Spleen (tissue), 11 donors: ENCODE results near the gene SYNGAP1. TPM values are rescaled to one million over a fixed set of nuclear protein-coding genes. Genes with fewer than 3 reads are reported as not detected.

Experiments used
- DNase-seq: peaks from one replicate; pipeline ENCODE4 v3.0.0-alpha.2; 2020
- H3K27ac ChIP-seq, 8 donors: fragments of 200-600 bp; sonication (generic) in 7 of 8; 1 replicate in 4 of 8; 2 replicates in 4 of 8; pipeline versions ENCODE4 v1.5.0 to v1.8.0; 2016 to 2021; ENCODE audit warnings: inconsistent platforms in 4 of 8, mild to moderate bottlenecking in 4 of 8, moderate library complexity in 1 of 8
- H3K27me3 ChIP-seq, 7 donors: fragments of 200-600 bp; sonication (generic) in 6 of 7; replicated peaks in 1 of 7; 1 replicate in 4 of 7; 2 replicates in 3 of 7; pipeline versions ENCODE4 v1.5.0 to v1.8.0; 2016 to 2021; ENCODE audit warnings: inconsistent platforms in 3 of 7, mild to moderate bottlenecking in 1 of 7
- H3K36me3 ChIP-seq, 6 donors: fragments of 200-600 bp; sonication (generic) in 5 of 6; 1 replicate in 4 of 6; 2 replicates in 2 of 6; pipeline versions ENCODE4 v1.5.0 to v1.8.0; 2016 to 2021; ENCODE audit warnings: inconsistent platforms in 2 of 6
- H3K4me1 ChIP-seq, 6 donors: fragments of 200-600 bp; sonication (generic) in 5 of 6; 1 replicate in 3 of 6; 2 replicates in 3 of 6; pipeline versions ENCODE4 v1.5.0 to v1.8.0; 2016 to 2021; ENCODE audit warnings: inconsistent platforms in 3 of 6
- H3K4me3 ChIP-seq, 8 donors: fragments of 200-600 bp; sonication (generic) in 7 of 8; 1 replicate in 4 of 8; 2 replicates in 4 of 8; pipeline versions ENCODE4 v1.5.0 to v1.8.0; 2016 to 2021; ENCODE audit warnings: inconsistent platforms in 4 of 8, mild to moderate bottlenecking in 4 of 8, moderate library complexity in 2 of 8
- H3K9me3 ChIP-seq, 8 donors: fragments of 200-600 bp; sonication (generic) in 7 of 8; 1 replicate in 4 of 8; 2 replicates in 4 of 8; pipeline versions ENCODE4 v1.5.0 to v1.8.0; 2016 to 2021; ENCODE audit warnings: inconsistent platforms in 4 of 8
- POLR2A ChIP-seq, 3 donors: fragments of 450-650 bp; IDR thresholded peaks; one replicate each; pipeline ENCODE4 v1.5.1; 2017; ENCODE audit warnings: antibody characterized with exemption in 3 of 3, mild to moderate bottlenecking in 1 of 3
- POLR2AphosphoS5 ChIP-seq, 3 donors: sonication (generic); formaldehyde crosslinking; IDR thresholded peaks; one replicate each; pipeline ENCODE4 v1.5.1; 2017; ENCODE audit warnings: antibody characterized with exemption in 3 of 3
- WGBS, 5 donors: extraction: QIAGEN DNeasy Blood & Tissue Kit in 3 of 5; methylation state at CpG; one replicate each; pipeline versions ENCODE4 v1.1.5 to v1.1.7; 2013 to 2018; 5-methylcytosine and 5-hydroxymethylcytosine counted together
- intact Hi-C: fragments of 100-400 bp; cut with DNase I; formaldehyde crosslinking; loops from one replicate; pipeline ENCODE4 v1.15.0; 2023; ENCODE audit warnings: low total_unique reads
- polyA plus RNA-seq, 3 donors: library from polyadenylated mRNA; stranded (reverse); fragments of 200-250 nt; gene quantifications; one replicate each; pipeline ENCODE4 v1.2.1, GENCODE V29; 2013
- total RNA-seq, 7 donors: library from RNA; depleted of rRNA in 3 of 7; stranded (reverse); fragments of >200 nt in 3 of 7; fragmentation: NEBNext Ultra II Directional in 4 of 7; extraction: Animal tissue kit (Norgen Biotek cat#: 25700) in 4 of 7; gene quantifications; one replicate each; pipeline versions ENCODE4 v1.1.0 to v1.2.1, GENCODE V29; 2016 to 2021
- TF ChIP-seq, protein P1 (sequence below), 11 experiments: fragments of 200-600 bp in 7 of 11; fragments of 450-650 bp in 4 of 11; sonication (generic) in 4 of 11; IDR thresholded peaks in 8 of 11; conservative IDR thresholded peaks in 3 of 11; 1 replicate in 7 of 11; 2 replicates in 4 of 11; pipeline versions ENCODE4 v1.4.0 to v1.8.0; 2016 to 2021; ENCODE audit warnings: antibody characterized with exemption in 11 of 11, inconsistent platforms in 4 of 11, mild to moderate bottlenecking in 1 of 11
- donor health status: healthy with polysubstance abuse.
- donor health status: DM: no; HTN: no; CAD: no; lungs with moderate emphysema.
- donor health status: DM: no; HTN: no; CAD: no.
- donor health status: Bipolar disorder and iron deficiency.
- donor health status: healthy.
- donor health status: DM: no; HTN: no; CAD: no.
- donor health status: DM: yes; HTN: yes; CAD: no.

The SYNGAP1 gene
- total and polyA plus RNA-seq, 10 donors = 3.6 to 30.8 (median 23.9) TPM

DNA sequence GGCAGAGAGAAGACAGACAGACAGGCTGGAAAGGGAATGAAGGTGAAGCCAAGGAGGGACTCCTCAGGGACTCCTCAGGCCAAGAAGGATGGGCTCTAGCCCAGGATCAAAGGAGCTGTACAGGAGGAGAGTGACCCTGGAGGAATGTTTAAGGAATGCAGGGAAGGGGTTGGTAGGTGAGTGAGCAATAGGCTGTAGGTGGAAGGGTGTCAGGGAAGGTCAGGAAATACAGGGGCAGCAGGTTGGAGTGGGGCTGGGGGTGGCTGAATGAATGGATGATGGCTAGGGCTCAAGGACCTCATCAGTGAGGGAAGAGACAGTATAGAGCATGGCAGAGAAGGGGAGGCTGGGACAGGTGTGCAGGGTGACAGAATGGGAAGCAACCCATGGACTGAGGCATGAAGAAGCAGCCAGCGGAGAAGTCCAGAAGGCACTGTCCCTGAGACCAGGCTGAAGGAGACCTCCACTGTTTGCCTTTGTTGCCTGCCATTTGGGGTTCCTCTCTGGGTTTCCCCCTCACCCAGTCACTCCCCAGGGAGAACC is 13.2 kb downstream of the SYNGAP1 start:
- Histone ChIP-seq H3K27ac (no peak overlapping the region), H3K4me3 (no peak overlapping the region), H3K4me1 (peaks cover 26 to 61% (median 53%) of the 10 kb centered on the region in 6 donors), H3K27me3 (no peaks in the 10 kb centered on the region), H3K36me3 (peaks cover 0 to 33% (median 27%) of the 10 kb centered on the region in 6 donors), H3K9me3 (no peaks in the 10 kb centered on the region)
- no peak for DNase-seq
- intact Hi-C loops = loop anchor here (10.0 kb wide), 1 partner anchor 142 kb away; no protein-coding TSS in a partner anchor
- TF ChIP-seq, protein P1, sequence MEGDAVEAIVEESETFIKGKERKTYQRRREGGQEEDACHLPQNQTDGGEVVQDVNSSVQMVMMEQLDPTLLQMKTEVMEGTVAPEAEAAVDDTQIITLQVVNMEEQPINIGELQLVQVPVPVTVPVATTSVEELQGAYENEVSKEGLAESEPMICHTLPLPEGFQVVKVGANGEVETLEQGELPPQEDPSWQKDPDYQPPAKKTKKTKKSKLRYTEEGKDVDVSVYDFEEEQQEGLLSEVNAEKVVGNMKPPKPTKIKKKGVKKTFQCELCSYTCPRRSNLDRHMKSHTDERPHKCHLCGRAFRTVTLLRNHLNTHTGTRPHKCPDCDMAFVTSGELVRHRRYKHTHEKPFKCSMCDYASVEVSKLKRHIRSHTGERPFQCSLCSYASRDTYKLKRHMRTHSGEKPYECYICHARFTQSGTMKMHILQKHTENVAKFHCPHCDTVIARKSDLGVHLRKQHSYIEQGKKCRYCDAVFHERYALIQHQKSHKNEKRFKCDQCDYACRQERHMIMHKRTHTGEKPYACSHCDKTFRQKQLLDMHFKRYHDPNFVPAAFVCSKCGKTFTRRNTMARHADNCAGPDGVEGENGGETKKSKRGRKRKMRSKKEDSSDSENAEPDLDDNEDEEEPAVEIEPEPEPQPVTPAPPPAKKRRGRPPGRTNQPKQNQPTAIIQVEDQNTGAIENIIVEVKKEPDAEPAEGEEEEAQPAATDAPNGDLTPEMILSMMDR (IDR thresholded peaks at IDR 0.05 in 8 of 11, conservative IDR thresholded peaks at IDR 0.05 in 3 of 11) = no peak
- TF ChIP-seq POLR2AphosphoS5 (IDR thresholded peaks at IDR 0.05) (no peak), POLR2A (IDR thresholded peaks at IDR 0.05) (no peak)
- WGBS, 5 donors = 82 to 100% (median 92%) methylated on average over 1 of the region's 1 CpG

DNA sequence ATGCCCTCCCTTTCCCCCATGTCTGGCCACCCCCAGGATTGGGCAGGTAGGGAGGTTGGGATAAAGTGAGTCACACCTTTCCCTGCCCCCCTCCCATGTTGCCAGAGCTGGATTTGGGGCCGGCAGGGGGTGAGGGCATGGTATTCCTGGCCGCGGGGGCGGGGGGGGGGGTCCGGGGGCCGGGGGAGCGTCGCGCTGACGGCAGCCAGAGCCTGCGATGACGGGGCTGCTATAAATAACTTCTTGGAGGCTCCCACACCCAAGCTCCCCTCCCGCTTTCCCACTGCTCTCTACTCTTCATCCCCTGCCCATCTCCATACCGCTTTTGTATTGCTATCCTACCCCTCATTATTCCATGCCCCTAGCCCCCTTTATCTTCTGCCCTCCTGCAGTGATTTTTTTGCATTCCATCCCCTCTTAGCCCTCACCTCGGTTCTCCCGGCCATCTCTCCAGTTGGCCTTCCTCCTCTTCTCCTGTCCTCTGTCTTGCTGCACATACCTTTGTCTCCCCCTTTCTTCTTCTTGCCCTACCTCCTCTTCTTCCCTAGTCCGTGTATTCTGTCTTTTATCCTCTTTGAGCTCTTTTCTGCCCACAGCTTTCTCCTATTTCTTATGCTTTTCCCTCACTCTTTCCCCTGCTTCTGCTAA is 13.8 kb downstream of the SYNGAP1 start:
- WGBS, 5 donors = 31 to 60% (median 38%) methylated on average over 7 to 16 of the region's 17 CpGs
- H3K27ac ChIP-seq = no peak overlapping the region
- no peaks in the 10 kb centered on the region for H3K27me3 ChIP-seq
- H3K9me3 ChIP-seq = no peaks in the 10 kb centered on the region
- no peak overlapping the region for H3K4me3 ChIP-seq
- DNase-seq = no peak
- H3K36me3 ChIP-seq = peaks cover 0 to 39% (median 30%) of the 10 kb centered on the region in 6 donors
- intact Hi-C loops = loop anchor here (10.0 kb wide), 1 partner anchor 141 kb away; no protein-coding TSS in a partner anchor
- H3K4me1 ChIP-seq = peaks cover 22 to 56% (median 47%) of the 10 kb centered on the region in 6 donors
- TF ChIP-seq POLR2A (IDR thresholded peaks at IDR 0.05) (no peak), POLR2AphosphoS5 (IDR thresholded peaks at IDR 0.05) (no peak)
- TF ChIP-seq, protein P1 (IDR thresholded peaks at IDR 0.05 in 8 of 11, conservative IDR thresholded peaks at IDR 0.05 in 3 of 11) = no peak

DNA sequence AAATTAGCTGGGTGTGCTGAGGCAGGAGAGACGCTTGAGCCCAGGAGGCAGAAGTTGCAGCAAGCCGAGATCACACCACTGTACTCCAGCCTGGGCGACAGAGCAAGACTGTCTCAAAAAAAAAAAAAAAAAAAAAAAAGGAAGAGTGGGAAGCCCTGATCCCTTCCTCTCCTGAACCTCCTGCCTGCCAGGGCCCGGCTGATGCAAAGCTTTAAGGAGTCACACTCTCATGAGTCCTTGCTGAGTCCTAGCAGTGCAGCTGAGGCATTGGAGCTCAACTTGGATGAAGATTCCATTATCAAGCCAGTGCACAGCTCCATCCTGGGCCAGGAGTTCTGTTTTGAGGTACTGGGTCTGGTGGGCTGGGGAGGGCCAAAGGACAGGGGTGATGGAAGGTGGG is 15.1 kb downstream of the SYNGAP1 start:
- peaks cover 0 to 49% (median 32%) of the 10 kb centered on the region in 6 donors for H3K36me3 ChIP-seq
- no peak for DNase-seq
- H3K27ac ChIP-seq = no peak overlapping the region
- H3K4me1 ChIP-seq = peaks cover 18 to 43% (median 34%) of the 10 kb centered on the region in 6 donors
- intact Hi-C loops = loop anchor here (10.0 kb wide), 1 partner anchor 140 kb away; no protein-coding TSS in a partner anchor
- no peaks in the 10 kb centered on the region for H3K9me3 ChIP-seq
- 80 to 95% (median 90%) methylated on average over 3 to 4 of the region's 4 CpGs for WGBS, 5 donors
- TF ChIP-seq, protein P1 (IDR thresholded peaks at IDR 0.05 in 8 of 11, conservative IDR thresholded peaks at IDR 0.05 in 3 of 11) = no peak
- TF ChIP-seq POLR2AphosphoS5 (IDR thresholded peaks at IDR 0.05) = no peak
- no peak for TF ChIP-seq POLR2A (IDR thresholded peaks at IDR 0.05)
- no peak overlapping the region for H3K4me3 ChIP-seq
- no peaks in the 10 kb centered on the region for H3K27me3 ChIP-seq

DNA sequence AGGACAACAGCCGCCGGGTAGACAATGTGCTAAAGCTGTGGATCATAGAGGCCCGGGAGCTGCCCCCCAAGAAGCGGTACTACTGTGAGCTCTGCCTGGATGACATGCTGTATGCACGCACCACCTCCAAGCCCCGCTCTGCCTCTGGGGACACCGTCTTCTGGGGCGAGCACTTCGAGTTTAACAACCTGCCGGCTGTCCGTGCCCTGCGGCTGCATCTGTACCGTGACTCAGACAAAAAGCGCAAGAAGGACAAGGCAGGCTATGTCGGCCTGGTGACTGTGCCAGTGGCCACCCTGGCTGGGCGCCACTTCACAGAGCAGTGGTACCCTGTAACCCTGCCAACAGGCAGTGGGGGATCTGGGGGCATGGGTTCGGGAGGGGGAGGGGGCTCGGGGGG is 17.8 kb downstream of the SYNGAP1 start:
- no peak for DNase-seq
- peaks cover 0 to 76% (median 40%) of the 10 kb centered on the region in 6 donors for H3K36me3 ChIP-seq
- intact Hi-C loops = loop anchor here (10.0 kb wide), 1 partner anchor 137 kb away; no protein-coding TSS in a partner anchor

More for the DNA sequence above, 17.8 kb downstream of the SYNGAP1 start:
- 94 to 97% (median 95%) methylated on average over 17 to 18 of the region's 18 CpGs for WGBS, 5 donors
- no peaks in the 10 kb centered on the region for H3K9me3 ChIP-seq
- H3K27ac ChIP-seq = no peak overlapping the region
- no peaks in the 10 kb centered on the region for H3K27me3 ChIP-seq
- TF ChIP-seq, protein P1 (IDR thresholded peaks at IDR 0.05 in 8 of 11, conservative IDR thresholded peaks at IDR 0.05 in 3 of 11) = no peak
- TF ChIP-seq POLR2A (IDR thresholded peaks at IDR 0.05) (no peak), POLR2AphosphoS5 (IDR thresholded peaks at IDR 0.05) (no peak)
- H3K4me1 ChIP-seq = peaks cover 0 to 16% (median 7%) of the 10 kb centered on the region in 6 donors
- H3K4me3 ChIP-seq = no peak overlapping the region
